CD4-positive, alpha-beta T cell (primary cell): ENCODE results near the gene RSRC1. TPM values are rescaled to one million over a fixed set of nuclear protein-coding genes. Genes with fewer than 3 reads are reported as not detected.

Source experiments
- ATAC-seq: fragments of 200-7000 bp; cut with Tn5 transposase; one replicate; pipeline ENCODE4 v1.10.0; 2022; ENCODE audit warnings: mild to moderate bottlenecking; ENCODE audit not compliant: poor library complexity
- CTCF ChIA-PET: fragments of 350-600 bp; sonication (Branson Sonifier 250); formaldehyde crosslinking; loops from one replicate; lab custom pipeline; 2021; ENCODE audit warnings: antibody characterized with exemption, inconsistent platforms; lab: Charles Lee
- POLR2A ChIA-PET: fragments of 350-600 bp; sonication (Branson Sonifier 250); formaldehyde crosslinking; loops from one replicate; lab custom pipeline; 2021; ENCODE audit warnings: antibody characterized with exemption, inconsistent platforms; lab: Charles Lee
- DNase-seq, 14 experiments: peaks; one replicate each; pipeline ENCODE4 v3.0.0-alpha.2; 2013 to 2020; ENCODE audit warnings: mixed read lengths in 2 of 14
- H3K27ac ChIP-seq, 2 donors: one replicate each; pipeline versions ENCODE4 v1.5.1 to v1.7.0; 2013; ENCODE audit warnings: low read length in 2 of 2, low read depth in 1 of 2, mild to moderate bottlenecking in 1 of 2
- H3K27me3 ChIP-seq, 2 experiments: 1 replicate in 1 of 2; 2 replicates in 1 of 2; pipeline versions ENCODE4 v1.6.1 to v1.7.0; 2013; ENCODE audit warnings: low read length in 2 of 2, control low read depth in 1 of 2, mild to moderate bottlenecking in 1 of 2, moderate library complexity in 1 of 2; ENCODE audit not compliant: insufficient read depth in 2 of 2, control insufficient read depth in 1 of 2
- H3K36me3 ChIP-seq: one replicate; pipeline ENCODE4 v1.6.1; 2013; ENCODE audit warnings: low read length, control low read depth; ENCODE audit not compliant: insufficient read depth
- H3K4me1 ChIP-seq: one replicate; pipeline ENCODE4 v1.6.1; 2013; ENCODE audit warnings: low read length, control low read depth; ENCODE audit not compliant: insufficient read depth
- H3K4me3 ChIP-seq: one replicate; pipeline ENCODE4 v1.5.1; 2013; ENCODE audit warnings: mild to moderate bottlenecking, low read length, moderate library complexity
- H3K9me3 ChIP-seq, 2 experiments: 1 replicate in 1 of 2; 2 replicates in 1 of 2; pipeline versions ENCODE4 v1.6.1 to v1.7.0; 2013; ENCODE audit warnings: low read length in 2 of 2, mild to moderate bottlenecking in 2 of 2, control low read depth in 1 of 2, moderate library complexity in 1 of 2; ENCODE audit not compliant: control insufficient read depth in 1 of 2, insufficient read depth in 1 of 2
- H3K27ac Mint-ChIP-seq: one replicate; pipeline ENCODE4 v1.8.0; 2020; ENCODE audit warnings: mixed read lengths
- H3K27me3 Mint-ChIP-seq: one replicate; pipeline ENCODE4 v1.8.0; 2021; ENCODE audit warnings: mixed read lengths
- H3K36me3 Mint-ChIP-seq: one replicate; pipeline ENCODE4 v1.8.0; 2021; ENCODE audit warnings: low read depth, mixed read lengths
- H3K4me1 Mint-ChIP-seq: one replicate; pipeline ENCODE4 v1.8.0; 2021; ENCODE audit warnings: low read depth, mixed read lengths
- H3K4me3 Mint-ChIP-seq: one replicate; pipeline ENCODE4 v1.8.0; 2020; ENCODE audit warnings: mild to moderate bottlenecking, mixed read lengths
- H3K9me3 Mint-ChIP-seq: one replicate; pipeline ENCODE4 v1.8.0; 2020; ENCODE audit warnings: mixed read lengths
- CTCF ChIP-seq: fragments of 200-600 bp; IDR thresholded peaks from one replicate; pipeline ENCODE4 v1.8.0; 2022; ENCODE audit warnings: antibody characterized with exemption, mild to moderate bottlenecking
- intact Hi-C, 2 experiments: fragments of 100-400 bp; cut with DNase I in 1 of 2; cut with micrococcal nuclease in 1 of 2; formaldehyde crosslinking; loops; one replicate each; pipeline versions ENCODE4 v1.15.1 to v1.9.0; 2023 to 2025; cut with DNase I, micrococcal nuclease
- total RNA-seq, 174 experiments: library from RNA in 2 of 174; stranded (reverse) in 2 of 174; gene quantifications; one replicate each; pipeline ENCODE4 v1.2.3 and lab custom pipeline; 2021 to 2026

The RSRC1 gene
- total RNA-seq, 2 experiments from 2014 or later, result 22.3 to 24.6 TPM

- Mint-ChIP-seq H3K9me3 (no peaks in the 10 kb centered on the region), H3K27me3 (no peaks in the 10 kb centered on the region), H3K27ac (no peak overlapping the region), H3K4me1 (no peaks in the 10 kb centered on the region), H3K4me3 (no peak overlapping the region), H3K36me3 (no peaks in the 10 kb centered on the region)
- TF ChIP-seq CTCF, result no peak
- ChIA-PET CTCF (interaction anchor here (0.7 kb wide), 1 partner anchor 12 kb away, joined by 3 read pairs; no protein-coding TSS in a partner anchor), POLR2A (no interaction called here)
- intact Hi-C loops, result no loop called here
- H3K4me3 ChIP-seq, result no peak overlapping the region
- no peak for ATAC-seq
- DNase-seq, result no peak
- H3K36me3 ChIP-seq, result no peaks in the 10 kb centered on the region
- no peaks in the 10 kb centered on the region for H3K9me3 ChIP-seq
- no peaks in the 10 kb centered on the region for H3K27me3 ChIP-seq
- H3K4me1 ChIP-seq, result no peaks in the 10 kb centered on the region
- no peak overlapping the region for H3K27ac ChIP-seq
Measured at GRCh38 chr3:158403013-158403412, 293.1 kb downstream of the RSRC1 start.

- DNase-seq (no peak), ATAC-seq (no peak)
- Histone ChIP-seq H3K27me3 (no peaks in the 10 kb centered on the region), H3K4me1 (no peaks in the 10 kb centered on the region), H3K27ac (no peak overlapping the region), H3K9me3 (no peaks in the 10 kb centered on the region), H3K4me3 (no peak overlapping the region), H3K36me3 (no peaks in the 10 kb centered on the region)
- Mint-ChIP-seq H3K36me3 (no peaks in the 10 kb centered on the region), H3K4me3 (no peak overlapping the region), H3K27me3 (no peaks in the 10 kb centered on the region), H3K9me3 (no peaks in the 10 kb centered on the region), H3K27ac (no peak overlapping the region), H3K4me1 (no peaks in the 10 kb centered on the region)
- intact Hi-C loops, result no loop called here
- ChIA-PET POLR2A (no interaction called here), CTCF (no interaction called here)
- TF ChIP-seq CTCF, result no peak
Measured at GRCh38 chr3:158404131-158404718, 294.3 kb downstream of the RSRC1 start.

- ChIA-PET POLR2A (no interaction called here), CTCF (no interaction called here)
- intact Hi-C loops, result no loop called here
- H3K27ac Mint-ChIP-seq, result no peak overlapping the region
- H3K36me3 ChIP-seq, result no peaks in the 10 kb centered on the region
- no peak for TF ChIP-seq CTCF
- no peak overlapping the region for H3K27ac ChIP-seq
- no peaks in the 10 kb centered on the region for H3K4me1 Mint-ChIP-seq
- no peaks in the 10 kb centered on the region for H3K9me3 ChIP-seq
- no peaks in the 10 kb centered on the region for H3K36me3 Mint-ChIP-seq
- H3K27me3 ChIP-seq, result no peaks in the 10 kb centered on the region
- H3K4me1 ChIP-seq, result no peaks in the 10 kb centered on the region
- ATAC-seq (no peak), DNase-seq (no peak)
- no peaks in the 10 kb centered on the region for H3K27me3 Mint-ChIP-seq
- H3K4me3 Mint-ChIP-seq, result no peak overlapping the region
- H3K4me3 ChIP-seq, result no peak overlapping the region
- no peaks in the 10 kb centered on the region for H3K9me3 Mint-ChIP-seq
Measured at GRCh38 chr3:158405507-158405906, 295.6 kb downstream of the RSRC1 start.
